Ishikawa (cell line): ENCODE data around the gene PCDHGA1.

Source experiments
- CREB1 ChIP-seq: IDR thresholded peaks from 2 replicates; pipeline ENCODE4 v1.6.1; 2012; ENCODE audit warnings: low read depth
- EP300 ChIP-seq: IDR thresholded peaks from 2 replicates; pipeline ENCODE4 v1.6.1; 2012; ENCODE audit warnings: borderline replicate concordance
- FOXM1 ChIP-seq: IDR thresholded peaks from 2 replicates; pipeline ENCODE4 v1.6.1; 2012; ENCODE audit warnings: low read depth, borderline replicate concordance
- RAD21 ChIP-seq: IDR thresholded peaks from 2 replicates; pipeline ENCODE4 v1.6.1; 2012; ENCODE audit warnings: low read depth
- USF1 ChIP-seq: IDR thresholded peaks from 2 replicates; pipeline ENCODE4 v1.6.1; 2012

GRCh38 chr5:141519605-141520565, 189.6 kb downstream of the PCDHGA1 start:
- TF ChIP-seq CREB1 (no peak), RAD21 (no peak), FOXM1 (no peak), USF1 (no peak), EP300 (no peak)
